Muscle layer of colon (tissue), 2 donors: ENCODE measurements around the gene PLD6.

Source experiments
- H3K27ac ChIP-seq: one replicate; pipeline ENCODE4 v1.7.0; 2013; ENCODE audit warnings: low read depth, mild to moderate bottlenecking, low read length, moderate library complexity
- H3K27me3 ChIP-seq, 2 donors: one replicate each; pipeline ENCODE4 v1.7.0; 2013; ENCODE audit warnings: low read length in 2 of 2, mild to moderate bottlenecking in 2 of 2; ENCODE audit not compliant: insufficient read depth in 2 of 2, control insufficient read depth in 1 of 2
- H3K36me3 ChIP-seq: one replicate; pipeline ENCODE4 v1.7.0; 2013; ENCODE audit warnings: mild to moderate bottlenecking, low read length; ENCODE audit not compliant: insufficient read depth
- H3K4me1 ChIP-seq: one replicate; pipeline ENCODE4 v1.7.0; 2013; ENCODE audit warnings: mild to moderate bottlenecking, low read length; ENCODE audit not compliant: insufficient read depth
- H3K4me3 ChIP-seq, 2 donors: one replicate each; pipeline ENCODE4 v1.7.0; 2013; ENCODE audit warnings: low read length in 2 of 2, low read depth in 1 of 2, mild to moderate bottlenecking in 1 of 2, moderate library complexity in 1 of 2
- H3K9ac ChIP-seq: one replicate; pipeline ENCODE4 v1.7.0; 2013; ENCODE audit warnings: low read length
- H3K9me3 ChIP-seq: one replicate; pipeline ENCODE4 v1.7.0; 2013; ENCODE audit warnings: mild to moderate bottlenecking, low read length
- donor health status: abdominal sarcoma.
- donor health status: Adenocarcinoma of cecum.

The PLD6 gene

DNA sequence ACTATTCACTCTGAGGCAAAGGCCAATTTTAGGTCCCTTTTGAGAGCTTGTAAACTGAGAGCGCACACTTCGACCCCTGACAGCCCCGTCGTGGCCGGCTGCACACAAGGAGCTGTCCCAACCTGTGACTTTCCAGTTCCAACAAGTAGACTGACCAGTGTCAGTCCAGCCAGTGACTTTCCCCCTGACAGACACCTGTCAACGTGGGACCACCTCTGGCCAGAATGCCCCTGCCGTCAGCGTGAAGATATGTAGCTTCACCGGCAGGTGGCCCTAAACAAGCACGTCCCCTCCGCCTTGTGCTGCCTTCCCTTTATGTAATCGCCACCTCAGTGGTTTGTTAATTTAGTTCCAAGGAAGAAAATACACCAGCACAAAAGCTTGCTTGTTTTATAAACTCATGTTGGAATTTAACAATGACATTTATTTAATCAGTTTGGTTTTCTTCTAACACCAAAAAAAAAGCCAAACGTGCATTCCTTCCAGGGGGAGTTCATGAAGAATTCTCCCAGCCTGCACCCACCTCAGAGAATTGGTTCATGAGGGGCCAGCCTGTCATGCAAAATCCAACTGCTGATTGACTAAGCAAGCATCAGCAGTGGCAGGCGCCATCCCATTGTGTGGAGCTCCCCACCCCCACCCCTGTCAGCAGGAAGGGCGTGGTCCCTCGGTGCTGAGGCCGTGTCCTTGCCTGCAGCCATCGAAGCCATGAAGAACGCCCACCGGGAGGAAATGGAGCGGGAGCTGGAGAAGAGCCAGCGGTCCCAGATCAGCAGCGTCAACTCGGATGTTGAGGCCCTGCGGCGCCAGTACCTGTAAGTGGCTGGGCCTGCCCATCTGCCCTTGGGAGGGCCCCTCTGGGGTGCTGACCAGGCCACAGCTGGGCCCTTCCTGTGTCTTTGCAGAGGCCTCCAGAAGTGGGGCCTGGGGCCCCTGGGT, 33.9 kb downstream of the PLD6 start:
- H3K27ac ChIP-seq: no peak overlapping the region
- no peak overlapping the region for H3K9ac ChIP-seq
- H3K9me3 ChIP-seq: no peaks in the 10 kb centered on the region
- no peak overlapping the region for H3K4me3 ChIP-seq
- H3K27me3 ChIP-seq: no peaks in the 10 kb centered on the region
- peaks cover 82% of the 10 kb centered on the region for H3K36me3 ChIP-seq
- H3K4me1 ChIP-seq: no peaks in the 10 kb centered on the region

DNA sequence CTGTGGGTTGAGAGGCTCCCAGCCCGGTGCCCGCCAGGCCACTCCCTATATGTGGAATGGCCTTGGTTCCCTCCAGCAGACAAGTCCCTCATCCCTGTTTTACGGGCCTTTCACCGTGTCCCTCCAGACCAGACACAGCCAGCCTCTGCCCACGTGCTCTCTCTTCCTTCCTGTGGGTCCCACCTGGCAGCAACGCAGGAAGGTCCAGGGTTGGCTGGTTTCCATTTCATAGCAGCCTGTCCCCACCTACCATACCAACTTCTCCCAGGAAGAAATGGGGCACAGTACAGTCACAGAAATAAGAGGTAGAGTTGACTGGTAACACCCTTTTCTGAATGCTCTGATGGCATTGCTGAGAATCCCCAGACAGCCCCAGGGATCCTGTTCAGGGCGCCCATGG, 34.9 kb downstream of the PLD6 start:
- H3K36me3 ChIP-seq: peaks cover 82% of the 10 kb centered on the region
- H3K9ac ChIP-seq: no peak overlapping the region
- no peaks in the 10 kb centered on the region for H3K4me1 ChIP-seq
- no peak overlapping the region for H3K4me3 ChIP-seq
- H3K27ac ChIP-seq: no peak overlapping the region
- no peaks in the 10 kb centered on the region for H3K27me3 ChIP-seq
- no peaks in the 10 kb centered on the region for H3K9me3 ChIP-seq

DNA sequence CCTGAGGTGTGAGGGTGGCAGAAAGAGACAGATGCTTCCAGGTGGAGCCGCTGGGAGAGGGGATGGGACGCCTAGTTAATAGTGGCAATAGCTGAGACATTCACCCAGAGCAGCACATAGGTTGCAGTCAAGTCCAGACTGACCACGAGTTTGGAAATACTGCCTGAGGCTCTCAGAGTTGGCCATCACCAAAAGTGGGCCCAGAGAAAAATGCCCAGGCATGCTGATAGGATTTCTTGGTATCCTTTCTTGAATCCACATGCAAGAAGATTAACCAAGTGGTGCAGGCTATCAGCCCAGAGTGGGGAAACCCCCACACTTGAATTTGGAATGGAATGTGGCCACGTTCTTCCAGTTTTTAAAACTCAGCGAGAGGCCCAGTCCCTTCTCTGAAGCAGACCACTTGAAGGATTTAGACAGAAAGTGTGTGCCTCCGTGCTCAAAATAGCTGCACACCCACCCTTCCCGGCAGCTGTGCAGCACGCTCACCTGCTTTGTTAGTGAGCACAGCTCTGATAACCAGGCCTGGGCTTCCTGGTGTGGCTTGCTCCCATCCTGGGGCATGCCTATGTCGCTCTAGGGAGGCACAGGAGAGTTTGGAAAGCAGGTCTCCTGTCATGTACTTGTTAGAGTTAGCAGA, 35.7 kb downstream of the PLD6 start:
- Histone ChIP-seq H3K9ac (no peak overlapping the region), H3K4me1 (no peaks in the 10 kb centered on the region), H3K36me3 (peaks cover 82% of the 10 kb centered on the region), H3K9me3 (no peaks in the 10 kb centered on the region), H3K27me3 (no peaks in the 10 kb centered on the region), H3K4me3 (no peak overlapping the region), H3K27ac (no peak overlapping the region)

DNA sequence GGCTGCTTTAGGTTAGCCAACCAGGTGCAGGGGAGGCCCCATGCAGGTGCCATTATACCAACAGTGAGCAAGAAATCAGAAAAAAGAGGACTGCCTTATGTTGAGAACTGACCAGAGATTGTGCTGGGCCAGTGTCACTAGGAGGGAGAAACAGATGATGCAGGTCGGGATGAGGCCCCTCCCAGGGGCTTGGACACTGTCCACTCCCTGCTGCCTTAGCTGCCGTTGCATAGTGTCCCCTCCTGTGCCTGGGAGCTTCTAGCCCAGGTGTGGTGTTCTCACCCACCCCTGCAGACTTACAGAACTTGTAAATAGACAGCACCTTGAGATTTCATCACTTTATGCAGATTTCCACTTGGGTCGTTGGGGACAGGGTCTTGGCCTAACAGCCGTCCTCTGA, 36.7 kb downstream of the PLD6 start:
- H3K9ac ChIP-seq: no peak overlapping the region
- H3K4me3 ChIP-seq: no peak overlapping the region
- no peaks in the 10 kb centered on the region for H3K27me3 ChIP-seq
- no peaks in the 10 kb centered on the region for H3K9me3 ChIP-seq
- no peak overlapping the region for H3K27ac ChIP-seq
- H3K4me1 ChIP-seq: no peaks in the 10 kb centered on the region
- H3K36me3 ChIP-seq: peaks cover 82% of the 10 kb centered on the region

DNA sequence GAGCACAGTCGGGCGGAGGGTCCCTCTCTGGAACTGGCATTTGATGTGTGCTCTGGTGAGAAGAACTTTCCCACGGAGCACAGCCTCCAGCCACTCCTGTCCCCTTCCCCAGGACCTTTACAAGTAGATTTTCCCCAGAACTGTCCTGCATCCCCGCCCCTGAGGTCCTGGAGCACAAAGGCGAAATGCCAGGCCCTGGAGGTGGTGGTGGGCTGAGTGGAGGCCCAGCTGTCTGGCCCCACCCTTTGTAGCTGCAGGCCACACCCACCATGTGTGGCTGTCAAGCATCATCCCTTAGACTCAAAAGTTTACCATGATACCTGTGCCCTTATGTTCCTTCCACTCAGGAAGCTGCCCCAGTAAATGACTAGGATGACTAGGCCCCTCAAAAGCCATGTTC, 37.7 kb downstream of the PLD6 start:
- H3K27ac ChIP-seq: no peak overlapping the region
- H3K4me3 ChIP-seq: no peak overlapping the region
- peaks cover 72% of the 10 kb centered on the region for H3K36me3 ChIP-seq
- no peaks in the 10 kb centered on the region for H3K9me3 ChIP-seq
- no peaks in the 10 kb centered on the region for H3K4me1 ChIP-seq
- no peaks in the 10 kb centered on the region for H3K27me3 ChIP-seq
- no peak overlapping the region for H3K9ac ChIP-seq

DNA sequence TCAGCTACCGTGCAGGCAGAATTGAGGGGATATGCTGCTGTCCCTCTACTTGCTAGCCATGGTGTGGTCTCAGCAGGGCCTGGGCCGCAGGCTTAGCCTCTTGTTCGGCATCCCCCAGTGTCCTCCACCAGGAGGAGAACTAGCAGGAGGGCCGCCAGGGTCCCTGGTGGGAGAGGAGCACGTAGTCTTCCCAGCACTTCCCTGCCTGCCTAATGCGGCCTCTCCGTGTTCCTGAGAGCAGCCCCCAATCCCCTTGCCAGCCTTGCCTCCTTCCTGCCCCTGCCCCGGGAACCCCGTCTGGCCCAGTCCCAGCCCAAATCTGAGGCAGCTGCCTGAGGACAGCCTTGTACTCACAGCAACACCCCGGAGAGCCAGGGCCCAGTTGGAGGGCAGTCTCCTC, 38.1 kb downstream of the PLD6 start:
- Histone ChIP-seq H3K4me3 (no peak overlapping the region), H3K27me3 (no peaks in the 10 kb centered on the region), H3K9me3 (no peaks in the 10 kb centered on the region), H3K36me3 (peaks cover 69% of the 10 kb centered on the region), H3K27ac (no peak overlapping the region), H3K4me1 (no peaks in the 10 kb centered on the region), H3K9ac (no peak overlapping the region)

DNA sequence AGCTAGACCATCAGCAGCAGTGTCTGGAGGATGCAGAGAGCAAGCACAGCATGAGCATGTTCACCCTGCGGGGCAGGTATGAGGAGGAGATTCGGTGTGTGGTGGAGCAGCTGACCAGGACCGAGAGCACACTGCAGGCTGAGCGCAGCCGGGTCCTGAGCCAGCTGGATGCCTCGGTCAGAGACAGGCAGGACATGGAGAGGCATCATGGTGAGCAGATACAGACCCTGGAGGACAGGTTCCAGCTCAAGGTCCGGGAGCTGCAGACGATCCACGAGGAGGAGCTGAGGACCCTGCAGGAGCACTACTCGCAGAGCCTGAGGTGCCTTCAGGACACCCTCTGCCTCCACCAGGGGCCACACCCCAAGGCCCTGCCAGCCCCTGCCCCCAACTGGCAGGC, 38.8 kb downstream of the PLD6 start:
- H3K4me1 ChIP-seq: no peaks in the 10 kb centered on the region
- no peak overlapping the region for H3K4me3 ChIP-seq
- H3K9me3 ChIP-seq: no peaks in the 10 kb centered on the region
- peaks cover 69% of the 10 kb centered on the region for H3K36me3 ChIP-seq
- H3K9ac ChIP-seq: no peak overlapping the region
- no peaks in the 10 kb centered on the region for H3K27me3 ChIP-seq
- no peak overlapping the region for H3K27ac ChIP-seq

DNA sequence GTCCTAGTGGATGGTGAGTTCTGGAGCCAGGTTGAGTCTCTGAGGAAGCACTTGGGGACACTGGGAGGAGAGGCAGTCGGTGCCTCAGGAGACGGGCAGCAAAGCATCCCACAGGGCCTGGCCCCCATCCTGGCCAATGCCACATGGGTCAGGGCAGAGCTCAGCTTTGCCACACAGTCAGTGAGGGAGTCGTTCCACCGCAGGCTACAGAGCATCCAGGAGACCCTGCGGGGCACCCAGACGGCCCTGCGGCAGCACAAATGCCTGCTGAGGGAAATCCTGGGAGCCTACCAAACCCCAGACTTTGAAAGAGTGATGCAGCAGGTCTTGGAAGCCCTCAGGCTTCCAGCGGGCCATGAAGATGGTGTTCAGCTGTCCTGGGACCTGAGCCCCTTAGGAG, 39.7 kb downstream of the PLD6 start:
- H3K27me3 ChIP-seq: no peaks in the 10 kb centered on the region
- H3K36me3 ChIP-seq: peaks cover 69% of the 10 kb centered on the region
- H3K4me1 ChIP-seq: no peaks in the 10 kb centered on the region
- no peak overlapping the region for H3K4me3 ChIP-seq
- H3K9ac ChIP-seq: no peak overlapping the region
- H3K9me3 ChIP-seq: no peaks in the 10 kb centered on the region
- no peak overlapping the region for H3K27ac ChIP-seq

DNA sequence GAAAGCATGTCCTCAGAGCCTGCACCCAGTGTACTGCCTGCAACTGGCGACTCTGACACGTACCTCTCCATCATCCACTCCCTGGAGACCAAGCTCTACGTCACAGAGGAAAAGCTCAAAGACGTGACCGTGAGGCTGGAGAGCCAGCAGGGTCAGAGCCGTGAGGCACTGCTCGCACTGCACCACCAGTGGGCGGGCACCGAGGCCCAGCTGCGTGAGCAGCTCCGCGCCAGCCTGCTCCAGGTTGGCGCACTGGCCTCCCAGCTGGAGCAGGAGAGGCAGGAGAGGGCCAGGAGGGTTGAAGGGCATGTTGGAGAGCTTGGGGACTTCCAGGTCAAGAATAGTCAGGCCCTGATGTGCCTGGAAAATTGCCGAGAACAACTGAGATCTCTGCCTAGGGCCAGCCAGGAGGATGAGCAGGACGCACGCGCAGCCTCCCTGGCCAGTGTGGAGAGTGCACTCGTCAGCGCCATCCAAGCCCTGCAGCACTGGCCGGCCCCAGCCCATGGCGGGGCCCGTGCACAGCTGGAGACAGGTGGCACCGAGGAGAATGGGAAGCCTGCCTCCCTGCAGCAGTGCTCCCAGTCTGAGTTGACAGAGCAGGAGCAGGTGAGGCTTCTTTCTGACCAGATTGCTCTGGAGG, 40.3 kb downstream of the PLD6 start:
- no peaks in the 10 kb centered on the region for H3K9me3 ChIP-seq
- no peak overlapping the region for H3K27ac ChIP-seq
- no peaks in the 10 kb centered on the region for H3K27me3 ChIP-seq
- peaks cover 75% of the 10 kb centered on the region for H3K36me3 ChIP-seq
- H3K4me3 ChIP-seq: no peak overlapping the region
- H3K9ac ChIP-seq: no peak overlapping the region
- H3K4me1 ChIP-seq: no peaks in the 10 kb centered on the region

DNA sequence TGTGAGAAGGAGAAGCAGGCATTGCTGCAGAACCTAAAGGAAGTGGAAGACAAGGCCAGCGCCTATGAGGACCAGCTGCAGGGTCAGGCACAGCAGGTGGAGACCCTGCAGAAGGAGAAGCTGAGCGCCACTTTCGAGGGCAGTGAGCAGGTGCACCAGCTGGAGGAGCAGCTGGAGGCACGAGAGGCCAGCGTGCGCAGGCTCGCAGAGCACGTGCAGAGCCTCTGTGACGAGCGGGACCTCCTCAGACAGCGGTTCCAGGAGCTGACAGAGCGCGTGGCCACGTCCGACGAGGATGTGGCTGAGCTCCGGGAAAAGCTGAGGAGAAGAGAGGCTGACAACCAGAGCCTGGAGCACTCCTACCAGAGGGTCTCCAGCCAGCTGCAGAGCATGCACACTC, 41.5 kb downstream of the PLD6 start:
- Histone ChIP-seq H3K4me1 (no peaks in the 10 kb centered on the region), H3K27ac (no peak overlapping the region), H3K9me3 (no peaks in the 10 kb centered on the region), H3K27me3 (no peaks in the 10 kb centered on the region), H3K36me3 (peaks cover 76% of the 10 kb centered on the region), H3K9ac (no peak overlapping the region), H3K4me3 (no peak overlapping the region)

DNA sequence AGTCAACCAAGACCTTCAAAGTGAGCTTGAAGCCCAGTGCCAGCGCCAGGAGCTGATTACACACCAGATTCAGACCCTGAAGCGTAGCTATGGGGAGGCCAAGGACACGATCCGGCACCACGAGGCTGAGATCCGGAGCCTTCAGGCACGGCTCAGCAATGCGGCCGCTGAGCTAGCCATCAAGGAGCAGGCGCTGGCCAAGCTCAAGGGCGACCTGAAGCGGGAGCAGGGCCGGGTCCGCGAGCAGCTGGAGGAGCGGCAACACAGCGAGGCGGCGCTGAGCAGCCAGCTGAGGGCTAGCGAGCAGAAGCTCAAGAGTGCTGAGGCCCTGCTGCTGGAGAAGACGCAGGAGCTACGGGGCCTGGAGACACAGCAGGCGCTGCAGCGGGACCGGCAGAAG, 42.0 kb downstream of the PLD6 start:
- Histone ChIP-seq H3K4me3 (no peak overlapping the region), H3K36me3 (peaks cover 76% of the 10 kb centered on the region), H3K27ac (no peak overlapping the region), H3K9me3 (no peaks in the 10 kb centered on the region), H3K4me1 (no peaks in the 10 kb centered on the region), H3K9ac (no peak overlapping the region), H3K27me3 (no peaks in the 10 kb centered on the region)
